Chondrocyte (in vitro differentiated cells): ENCODE data around the gene PIP5K1B. TPM values are rescaled to one million over a fixed set of nuclear protein-coding genes. Genes with fewer than 3 reads are reported as not detected.

Source experiments
- DNase-seq: peaks from one replicate; pipeline ENCODE4 v3.0.0; 2021; ENCODE audit warnings: mixed read lengths, low spot score
- H3K27ac Mint-ChIP-seq: one replicate; pipeline ENCODE4 v1.8.0; 2021; ENCODE audit warnings: mild to moderate bottlenecking, moderate library complexity, mixed read lengths; ENCODE audit not compliant: unreplicated experiment
- H3K27me3 Mint-ChIP-seq: 2 replicates; pipeline ENCODE4 v1.8.0; 2021; ENCODE audit warnings: low read depth, mixed read lengths
- H3K36me3 Mint-ChIP-seq: 2 replicates; pipeline ENCODE4 v1.8.0; 2021; ENCODE audit warnings: low read depth, mixed read lengths
- H3K4me1 Mint-ChIP-seq: 2 replicates; pipeline ENCODE4 v1.8.0; 2021; ENCODE audit warnings: low read depth, mild to moderate bottlenecking, mixed read lengths
- H3K4me3 Mint-ChIP-seq: one replicate; pipeline ENCODE4 v1.8.0; 2021; ENCODE audit warnings: mild to moderate bottlenecking, moderate library complexity, mixed read lengths; ENCODE audit not compliant: unreplicated experiment
- H3K9me3 Mint-ChIP-seq: 2 replicates; pipeline ENCODE4 v1.8.0; 2021; ENCODE audit warnings: low read depth, mixed read lengths
- CTCF ChIP-seq: fragments of 200-600 bp; sonication (generic); IDR thresholded peaks from 2 replicates; pipeline ENCODE4 v1.5.0; 2021; ENCODE audit warnings: antibody characterized with exemption, mild to moderate bottlenecking, moderate library complexity
- total RNA-seq: library from RNA; stranded (reverse); gene quantifications from 3 replicates; pipeline ENCODE4 v1.2.1, GENCODE V29; 2021

Gene PIP5K1B
- total RNA-seq, 1 donor from 2014 or later: not detected

- no peak for TF ChIP-seq CTCF
- Mint-ChIP-seq H3K9me3 (no peaks in the 10 kb centered on the region), H3K27me3 (peaks cover 9% of the 10 kb centered on the region), H3K4me3 (no peak overlapping the region), H3K36me3 (no peaks in the 10 kb centered on the region), H3K4me1 (no peaks in the 10 kb centered on the region), H3K27ac (no peak overlapping the region)
- DNase-seq: no peak
These were observed 44.6 kb downstream of the PIP5K1B start for GRCh38 chr9:68749579-68750159.

- no peak for DNase-seq
- no peak overlapping the region for H3K27ac Mint-ChIP-seq
- TF ChIP-seq CTCF: no peak
- H3K9me3 Mint-ChIP-seq: no peaks in the 10 kb centered on the region
- no peaks in the 10 kb centered on the region for H3K4me1 Mint-ChIP-seq
- no peak overlapping the region for H3K4me3 Mint-ChIP-seq
- no peaks in the 10 kb centered on the region for H3K36me3 Mint-ChIP-seq
- peaks cover 12% of the 10 kb centered on the region for H3K27me3 Mint-ChIP-seq
These were observed 45.2 kb downstream of the PIP5K1B start for GRCh38 chr9:68750255-68750654.

GRCh38 chr9:68750786-68751185 lies 45.7 kb downstream of the PIP5K1B start:
- DNase-seq: no peak
- Mint-ChIP-seq H3K27me3 (peaks cover 12% of the 10 kb centered on the region), H3K9me3 (no peaks in the 10 kb centered on the region), H3K36me3 (no peaks in the 10 kb centered on the region), H3K27ac (no peak overlapping the region), H3K4me3 (no peak overlapping the region), H3K4me1 (no peaks in the 10 kb centered on the region)
- TF ChIP-seq CTCF: no peak

GRCh38 chr9:68751556-68751955 lies 46.5 kb downstream of the PIP5K1B start:
- DNase-seq: no peak
- no peaks in the 10 kb centered on the region for H3K36me3 Mint-ChIP-seq
- H3K4me3 Mint-ChIP-seq: no peak overlapping the region
- H3K4me1 Mint-ChIP-seq: no peaks in the 10 kb centered on the region
- peaks cover 12% of the 10 kb centered on the region for H3K27me3 Mint-ChIP-seq
- no peaks in the 10 kb centered on the region for H3K9me3 Mint-ChIP-seq
- H3K27ac Mint-ChIP-seq: no peak overlapping the region
- TF ChIP-seq CTCF: no peak

GRCh38 chr9:68755051-68755450 lies 50.0 kb downstream of the PIP5K1B start:
- no peak overlapping the region for H3K27ac Mint-ChIP-seq
- no peak for DNase-seq
- peaks cover 13% of the 10 kb centered on the region for H3K27me3 Mint-ChIP-seq
- no peaks in the 10 kb centered on the region for H3K36me3 Mint-ChIP-seq
- no peaks in the 10 kb centered on the region for H3K4me1 Mint-ChIP-seq
- TF ChIP-seq CTCF: no peak
- H3K9me3 Mint-ChIP-seq: peaks cover 12% of the 10 kb centered on the region
- H3K4me3 Mint-ChIP-seq: no peak overlapping the region
